ENCODE results near the gene FRMPD1. TPM values are rescaled to one million over a fixed set of nuclear protein-coding genes. Genes with fewer than 3 reads are reported as not detected.
"Not testable (repeated sequence)": the region's sequence is repeated elsewhere in the genome, so short reads cannot be mapped to it uniquely, and the experiment has no call there.

The FRMPD1 gene, protein sequence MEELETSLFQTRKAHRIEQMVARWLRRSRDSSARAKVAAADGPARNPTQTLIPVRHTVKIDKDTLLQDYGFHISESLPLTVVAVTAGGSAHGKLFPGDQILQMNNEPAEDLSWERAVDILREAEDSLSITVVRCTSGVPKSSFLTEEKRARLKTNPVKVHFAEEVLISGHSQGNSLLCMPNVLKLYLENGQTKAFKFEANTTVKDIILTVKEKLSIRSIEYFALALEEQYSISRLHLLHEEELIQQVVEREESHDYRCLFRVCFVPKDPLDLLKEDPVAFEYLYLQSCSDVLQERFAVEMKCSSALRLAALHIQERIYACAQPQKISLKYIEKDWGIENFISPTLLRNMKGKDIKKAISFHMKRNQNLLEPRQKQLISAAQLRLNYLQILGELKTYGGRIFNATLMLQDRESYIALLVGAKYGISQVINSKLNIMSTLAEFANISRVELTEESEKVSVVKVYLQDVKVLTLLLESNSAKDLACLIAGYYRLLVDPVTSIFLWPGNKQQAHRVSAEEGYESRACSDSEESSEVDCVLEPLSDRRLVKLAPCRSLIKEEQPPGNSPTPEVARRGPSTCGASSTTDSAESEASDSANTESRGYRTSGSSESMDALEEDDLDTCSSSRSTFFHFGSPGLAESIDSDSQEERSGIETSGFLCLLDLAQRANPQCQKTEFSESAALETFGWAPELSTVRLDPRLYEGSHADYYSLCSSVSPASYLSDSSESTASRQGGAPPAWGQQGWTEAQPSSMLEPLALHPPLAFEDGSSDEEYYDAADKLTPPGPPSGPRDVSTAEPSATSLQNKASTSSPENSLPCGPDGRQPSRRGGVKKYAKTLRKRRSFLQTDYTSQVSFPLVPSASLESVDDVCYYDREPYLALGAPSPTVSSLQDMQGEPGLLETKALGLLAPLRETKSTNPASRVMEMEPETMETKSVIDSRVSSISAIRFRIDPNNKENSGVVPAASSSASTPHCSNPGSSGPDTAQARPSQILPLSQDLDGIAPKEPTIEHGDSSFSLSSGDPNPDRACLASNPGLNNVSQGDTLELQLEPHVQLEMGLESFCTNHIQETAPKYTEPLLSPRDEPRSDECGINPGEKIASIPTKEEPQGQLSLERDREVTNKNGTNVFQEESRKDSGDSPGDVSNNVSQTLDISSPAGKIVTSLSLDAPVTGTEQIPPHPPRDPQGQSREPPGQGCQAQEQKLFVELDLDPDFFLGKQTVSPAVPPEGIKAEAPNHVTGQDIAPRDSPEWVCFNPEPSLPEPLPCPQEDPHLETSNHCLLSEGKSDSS (N-terminal part only)
- not detected for total RNA-seq
- polyA plus RNA-seq = not detected

GRCh38 chr9:37650873-37651768 lies at the start of gene FRMPD1:
TSS of gene FRMPD1 (plus strand) at chr9:37650954. CDS start at chr9:37692642, 41,688 bp downstream.
- H3K27ac Mint-ChIP-seq = no peak within 1 kb of the TSS
- H3K27me3 Mint-ChIP-seq = peaks cover 85% of the 10 kb centered on the region
- Histone ChIP-seq H3K27me3 (ENCODE audit: control insufficient read depth, insufficient read depth, low read length) (peaks cover 42% of the 10 kb centered on the region), H3K4me1 (ENCODE audit: control insufficient read depth, insufficient read depth, low read length, poor library complexity, severe bottlenecking) (peaks cover 7% of the 10 kb centered on the region), H3K9me3 (ENCODE audit: control insufficient read depth in 2 of 2, low read length in 2 of 2) (no peaks in the 10 kb centered on the region), H3K4me3 (ENCODE audit: low read depth, low read length) (no peak within 1 kb of the TSS), H3K27ac (ENCODE audit: insufficient read depth, low read length, poor library complexity, severe bottlenecking) (no peak within 1 kb of the TSS), H3K36me3 (ENCODE audit: control insufficient read depth, insufficient read depth, low read length) (no peaks in the 10 kb centered on the region)
- H3K9me3 Mint-ChIP-seq = no peaks in the 10 kb centered on the region
- ATAC-seq (ENCODE audit: low read depth in 2 of 2) = peak; percentile 74 to 76
- H3K4me3 Mint-ChIP-seq = peak within 1 kb of the TSS; percentile 53 to 84 (median 74)
- DNase-seq = peak; percentile 16 to 56 (median 26)
- H3K36me3 Mint-ChIP-seq = no peaks in the 10 kb centered on the region
- H3K4me1 Mint-ChIP-seq = peaks cover 4 to 11% (median 6%) of the 10 kb centered on the region in 4 donors

DNA sequence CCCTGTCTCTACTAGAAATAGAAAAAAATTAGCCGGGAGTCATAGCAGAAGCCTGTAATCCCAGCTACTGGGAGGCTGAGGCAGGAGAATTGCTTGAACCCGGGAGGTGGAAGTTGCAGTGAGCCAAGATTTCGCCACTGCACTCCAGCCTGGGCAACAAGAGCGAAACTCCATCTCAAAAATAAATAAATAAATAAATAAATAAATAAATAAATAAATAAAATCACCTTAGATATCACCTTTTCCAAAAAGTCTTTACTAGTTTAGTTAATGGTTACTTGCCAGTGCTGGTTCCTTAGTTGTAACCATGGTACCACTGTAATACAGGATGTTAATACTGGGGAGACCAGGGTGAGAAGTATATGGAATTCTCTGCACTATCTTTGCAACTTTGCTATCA lies 48.7 kb upstream of the FRMPD1 start:
- not testable (repeated sequence) for H3K36me3 ChIP-seq (ENCODE audit: control insufficient read depth, insufficient read depth, low read length); H3K4me3 ChIP-seq (ENCODE audit: low read depth, low read length); ATAC-seq (ENCODE audit: low read depth in 2 of 2); H3K4me1 ChIP-seq (ENCODE audit: control insufficient read depth, insufficient read depth, low read length, poor library complexity, severe bottlenecking); H3K27ac Mint-ChIP-seq; H3K36me3 Mint-ChIP-seq; H3K4me1 Mint-ChIP-seq; H3K9me3 Mint-ChIP-seq; DNase-seq; H3K4me3 Mint-ChIP-seq; H3K9me3 ChIP-seq (ENCODE audit: control insufficient read depth in 2 of 2, low read length in 2 of 2); H3K27ac ChIP-seq (ENCODE audit: insufficient read depth, low read length, poor library complexity, severe bottlenecking)
- peaks cover 43% of the 10 kb centered on the region for H3K27me3 Mint-ChIP-seq
- peaks cover 13% of the 10 kb centered on the region for H3K27me3 ChIP-seq (ENCODE audit: control insufficient read depth, insufficient read depth, low read length)

DNA sequence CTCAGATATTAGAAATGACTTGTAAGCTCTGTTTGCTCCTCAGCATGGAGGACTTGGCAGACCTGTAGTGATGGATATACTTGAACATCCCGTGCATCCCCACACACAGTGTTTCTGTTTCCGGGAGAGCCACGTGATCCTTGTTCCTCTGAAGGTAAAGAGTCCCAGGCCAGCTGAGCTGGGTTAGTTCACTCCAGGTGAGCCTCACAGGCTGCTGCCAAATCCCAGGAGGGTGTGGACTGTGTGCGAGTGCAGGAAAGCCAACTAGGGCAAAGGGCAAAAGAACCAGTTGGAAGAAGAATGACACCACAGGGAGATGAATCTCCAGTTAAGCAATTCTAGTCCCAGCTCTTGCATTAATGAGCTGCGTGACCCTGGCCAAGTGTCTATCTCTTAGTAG lies 47.9 kb upstream of the FRMPD1 start:
- Histone ChIP-seq H3K27me3 (ENCODE audit: control insufficient read depth, insufficient read depth, low read length) (peaks cover 10% of the 10 kb centered on the region), H3K4me1 (ENCODE audit: control insufficient read depth, insufficient read depth, low read length, poor library complexity, severe bottlenecking) (no peaks in the 10 kb centered on the region), H3K9me3 (ENCODE audit: control insufficient read depth in 2 of 2, low read length in 2 of 2) (no peaks in the 10 kb centered on the region), H3K27ac (ENCODE audit: insufficient read depth, low read length, poor library complexity, severe bottlenecking) (no peak overlapping the region), H3K4me3 (ENCODE audit: low read depth, low read length) (no peak overlapping the region), H3K36me3 (ENCODE audit: control insufficient read depth, insufficient read depth, low read length) (no peaks in the 10 kb centered on the region)
- Mint-ChIP-seq H3K9me3 (no peaks in the 10 kb centered on the region), H3K27me3 (peaks cover 48% of the 10 kb centered on the region), H3K36me3 (no peaks in the 10 kb centered on the region), H3K27ac (no peak overlapping the region), H3K4me1 (no peaks in the 10 kb centered on the region), H3K4me3 (no peak overlapping the region)
- DNase-seq (no peak), ATAC-seq (ENCODE audit: low read depth in 2 of 2) (no peak)

- peaks cover 49% of the 10 kb centered on the region for H3K27me3 Mint-ChIP-seq
- no peaks in the 10 kb centered on the region for H3K4me1 ChIP-seq (ENCODE audit: control insufficient read depth, insufficient read depth, low read length, poor library complexity, severe bottlenecking)
- peaks cover 9% of the 10 kb centered on the region for H3K27me3 ChIP-seq (ENCODE audit: control insufficient read depth, insufficient read depth, low read length)
- no peaks in the 10 kb centered on the region for H3K9me3 Mint-ChIP-seq
- DNase-seq (no peak), ATAC-seq (ENCODE audit: low read depth in 2 of 2) (no peak)
- H3K27ac Mint-ChIP-seq = no peak overlapping the region
- no peaks in the 10 kb centered on the region for H3K36me3 ChIP-seq (ENCODE audit: control insufficient read depth, insufficient read depth, low read length)
- no peak overlapping the region for H3K4me3 ChIP-seq (ENCODE audit: low read depth, low read length)
- no peaks in the 10 kb centered on the region for H3K4me1 Mint-ChIP-seq
- H3K27ac ChIP-seq (ENCODE audit: insufficient read depth, low read length, poor library complexity, severe bottlenecking) = no peak overlapping the region
- H3K36me3 Mint-ChIP-seq = no peaks in the 10 kb centered on the region
- no peaks in the 10 kb centered on the region for H3K9me3 ChIP-seq (ENCODE audit: control insufficient read depth in 2 of 2, low read length in 2 of 2)
- H3K4me3 Mint-ChIP-seq = no peak overlapping the region
Measured at GRCh38 chr9:37604296-37604695, 46.5 kb upstream of the FRMPD1 start.

GRCh38 chr9:37608250-37608649 lies 42.5 kb upstream of the FRMPD1 start:
- no peaks in the 10 kb centered on the region for H3K9me3 ChIP-seq (ENCODE audit: control insufficient read depth in 2 of 2, low read length in 2 of 2)
- H3K36me3 ChIP-seq (ENCODE audit: control insufficient read depth, insufficient read depth, low read length) = no peaks in the 10 kb centered on the region
- no peak for ATAC-seq (ENCODE audit: low read depth in 2 of 2)
- no peak overlapping the region for H3K27ac ChIP-seq (ENCODE audit: insufficient read depth, low read length, poor library complexity, severe bottlenecking)
- no peaks in the 10 kb centered on the region for H3K36me3 Mint-ChIP-seq
- no peaks in the 10 kb centered on the region for H3K4me1 ChIP-seq (ENCODE audit: control insufficient read depth, insufficient read depth, low read length, poor library complexity, severe bottlenecking)
- H3K27me3 ChIP-seq (ENCODE audit: control insufficient read depth, insufficient read depth, low read length) = peaks cover 5% of the 10 kb centered on the region
- H3K27me3 Mint-ChIP-seq = peaks cover 24% of the 10 kb centered on the region
- H3K9me3 Mint-ChIP-seq = no peaks in the 10 kb centered on the region
- no peak for DNase-seq
- no peak overlapping the region for H3K4me3 ChIP-seq (ENCODE audit: low read depth, low read length)
- H3K4me3 Mint-ChIP-seq = no peak overlapping the region
- H3K27ac Mint-ChIP-seq = peak overlapping the region in 1 of 3 donors; percentile 38
- no peaks in the 10 kb centered on the region for H3K4me1 Mint-ChIP-seq

DNA sequence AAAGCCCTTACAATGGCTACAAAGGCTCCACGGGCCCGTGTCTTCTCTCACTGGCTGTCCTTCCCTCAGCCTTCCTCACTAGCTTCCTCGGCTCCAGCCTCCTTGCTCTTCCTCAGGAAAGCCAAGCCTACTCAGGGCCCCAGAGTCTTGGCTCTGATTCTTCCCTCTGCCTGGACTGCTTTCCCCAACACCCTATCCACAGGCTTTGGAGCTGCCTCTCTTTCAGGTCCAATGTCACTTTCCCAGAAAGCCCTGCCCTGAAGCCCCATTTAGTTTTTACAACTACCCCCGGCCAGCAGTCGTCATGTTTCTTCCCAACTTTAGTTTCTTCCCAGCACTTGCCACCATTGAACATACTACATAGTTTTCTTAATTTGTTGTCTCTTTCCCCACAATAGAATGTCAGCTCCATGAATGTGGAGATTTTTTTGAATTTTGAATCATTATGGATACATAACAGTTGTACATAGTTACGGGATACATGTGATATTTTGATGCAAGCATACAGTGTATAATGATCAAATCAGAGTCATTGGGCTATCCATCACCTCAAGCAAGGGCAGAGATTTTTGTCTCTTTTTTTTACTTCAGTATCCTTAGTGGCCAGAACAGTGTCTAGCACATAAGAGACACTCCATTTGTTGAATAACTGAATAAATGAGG lies 40.9 kb upstream of the FRMPD1 start:
- H3K9me3 Mint-ChIP-seq = no peaks in the 10 kb centered on the region

More for the DNA sequence above, 40.9 kb upstream of the FRMPD1 start:
- H3K27ac Mint-ChIP-seq = no peak overlapping the region
- no peak for DNase-seq
- H3K36me3 Mint-ChIP-seq = no peaks in the 10 kb centered on the region
- H3K27me3 ChIP-seq (ENCODE audit: control insufficient read depth, insufficient read depth, low read length) = peaks cover 9% of the 10 kb centered on the region
- no peak overlapping the region for H3K27ac ChIP-seq (ENCODE audit: insufficient read depth, low read length, poor library complexity, severe bottlenecking)
- H3K4me1 ChIP-seq (ENCODE audit: control insufficient read depth, insufficient read depth, low read length, poor library complexity, severe bottlenecking) = no peaks in the 10 kb centered on the region
- H3K36me3 ChIP-seq (ENCODE audit: control insufficient read depth, insufficient read depth, low read length) = no peaks in the 10 kb centered on the region
- H3K27me3 Mint-ChIP-seq = peaks cover 24% of the 10 kb centered on the region
- H3K4me3 Mint-ChIP-seq = no peak overlapping the region
- H3K4me1 Mint-ChIP-seq = no peaks in the 10 kb centered on the region
- H3K9me3 ChIP-seq (ENCODE audit: control insufficient read depth in 2 of 2, low read length in 2 of 2) = no peaks in the 10 kb centered on the region
- ATAC-seq (ENCODE audit: low read depth in 2 of 2) = no peak
- no peak overlapping the region for H3K4me3 ChIP-seq (ENCODE audit: low read depth, low read length)

Measured in CD4-positive, CD25-positive, alpha-beta regulatory T cell (primary cell).